H1 (cell line): Measurements from ENCODE around the gene KCTD8. TPM values are rescaled to one million over a fixed set of nuclear protein-coding genes. Genes with fewer than 3 reads are reported as not detected.

ENCODE experiments used
- ATF2 ChIP-seq: IDR thresholded peaks from 2 replicates; pipeline ENCODE4 v1.6.1; 2012; ENCODE audit warnings: low read length, inconsistent platforms
- BACH1 ChIP-seq: IDR thresholded peaks from 2 replicates; pipeline ENCODE4 v1.6.1; 2012; ENCODE audit warnings: low read length, improper control_type of control experiment
- TCF12 ChIP-seq: IDR thresholded peaks from 2 replicates; pipeline ENCODE4 v1.6.1; 2011; ENCODE audit warnings: low read depth, mild to moderate bottlenecking, low read length
- polyA plus RNA-seq, 7 experiments: library from polyadenylated mRNA; depleted of rRNA in 3 of 7; stranded (reverse) in 5 of 7; unstranded in 2 of 7; fragments of >200 nt in 5 of 7; fragments of 200-250 nt in 2 of 7; gene quantifications; 1 replicate in 5 of 7; 2 replicates in 1 of 7; 4 replicates in 1 of 7; pipeline versions ENCODE4 v1.2.1 to v1.2.3, GENCODE V29; 2011 to 2013; ENCODE audit warnings: missing spikeins in 2 of 7, mixed read lengths in 2 of 7
- total RNA-seq: library from RNA; stranded (reverse); fragmentation: NEBNext Ultra II Directional; extraction: Animal tissue kit (Norgen Biotek cat#: 25700); gene quantifications from 2 replicates; pipeline ENCODE4 v1.2.1, GENCODE V29; 2021

KCTD8 gene
- total and polyA plus RNA-seq, 2 of the 8 experiments (the other 6 are each of a cell fraction or from before 2014, with no cell fraction given) = 2.9 to 3.7 TPM

- TF ChIP-seq ATF2 (no peak), TCF12 (no peak), BACH1 (no peak)
Observed at GRCh38 chr4:44132526-44132925, 316.1 kb downstream of the KCTD8 start (continued).

Other genes starting within 250 kb of the KCTD8 start
- not detected in 2 replicates for gene YIPF7, start 202.8 kb upstream of the KCTD8 start, total RNA-seq
- not detected in 2 replicates for gene YIPF7, start 202.8 kb upstream of the KCTD8 start, polyA plus RNA-seq (2011; rRNA removed)
- 29.9 and 30.6 TPM in 2 replicates for gene GUF1, start 229.6 kb upstream of the KCTD8 start, total RNA-seq
- 10.5 and 14.8 TPM in 2 replicates for gene GUF1, start 229.6 kb upstream of the KCTD8 start, polyA plus RNA-seq (2011; rRNA removed)